NCI-H345 treated with DMSO at 0.1 percent for 48 hours (cell line): ENCODE results near the gene CCR6.

ENCODE experiments used
- DNase-seq: peaks from one replicate; lab custom pipeline; 2025; ENCODE audit not compliant: unreplicated experiment; lab: John Stamatoyannopoulos, UW

Gene CCR6

DNA sequence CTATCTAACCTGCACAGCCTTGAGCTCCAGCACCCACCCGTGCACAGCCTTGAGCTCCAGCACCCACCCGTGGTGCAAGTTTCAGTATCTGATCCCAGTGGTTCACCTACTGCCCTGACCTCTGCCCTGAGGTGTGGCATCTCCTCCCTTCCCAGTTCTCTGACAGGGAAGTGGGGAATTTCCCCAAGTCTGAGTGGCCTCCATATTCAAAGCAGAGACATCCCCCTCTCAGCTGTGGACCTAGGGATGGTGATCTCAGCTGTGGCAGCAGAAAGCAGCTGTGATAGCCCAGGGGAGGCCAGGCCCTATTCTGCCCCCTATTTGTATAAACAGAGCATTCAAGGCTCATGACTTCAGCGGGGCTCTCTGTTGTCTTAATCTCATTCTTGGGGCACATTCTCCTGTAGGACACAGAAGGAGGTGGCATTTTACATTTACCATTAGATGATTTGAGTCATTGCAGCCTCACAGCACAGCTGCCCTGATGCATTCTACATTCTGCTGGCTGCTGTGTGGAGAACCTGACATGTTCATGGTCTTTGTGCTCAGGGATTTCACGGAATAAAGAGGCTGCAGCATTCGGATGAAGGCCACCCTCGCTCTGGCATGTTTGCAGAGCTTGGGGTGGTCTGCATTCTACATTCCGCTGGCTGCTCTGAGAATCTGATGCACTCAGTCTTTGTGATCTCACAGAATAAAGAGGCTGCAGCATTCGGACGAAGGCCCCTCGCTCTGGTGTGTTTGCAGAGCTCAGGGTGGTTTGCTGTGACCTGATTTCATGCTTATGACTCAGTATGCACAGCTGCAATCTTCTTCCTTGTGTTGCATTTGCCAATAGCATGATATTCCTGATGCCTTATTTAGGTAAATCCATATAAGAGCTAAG is 17.9 kb downstream of the CCR6 start:
- DNase-seq: no peak

DNA sequence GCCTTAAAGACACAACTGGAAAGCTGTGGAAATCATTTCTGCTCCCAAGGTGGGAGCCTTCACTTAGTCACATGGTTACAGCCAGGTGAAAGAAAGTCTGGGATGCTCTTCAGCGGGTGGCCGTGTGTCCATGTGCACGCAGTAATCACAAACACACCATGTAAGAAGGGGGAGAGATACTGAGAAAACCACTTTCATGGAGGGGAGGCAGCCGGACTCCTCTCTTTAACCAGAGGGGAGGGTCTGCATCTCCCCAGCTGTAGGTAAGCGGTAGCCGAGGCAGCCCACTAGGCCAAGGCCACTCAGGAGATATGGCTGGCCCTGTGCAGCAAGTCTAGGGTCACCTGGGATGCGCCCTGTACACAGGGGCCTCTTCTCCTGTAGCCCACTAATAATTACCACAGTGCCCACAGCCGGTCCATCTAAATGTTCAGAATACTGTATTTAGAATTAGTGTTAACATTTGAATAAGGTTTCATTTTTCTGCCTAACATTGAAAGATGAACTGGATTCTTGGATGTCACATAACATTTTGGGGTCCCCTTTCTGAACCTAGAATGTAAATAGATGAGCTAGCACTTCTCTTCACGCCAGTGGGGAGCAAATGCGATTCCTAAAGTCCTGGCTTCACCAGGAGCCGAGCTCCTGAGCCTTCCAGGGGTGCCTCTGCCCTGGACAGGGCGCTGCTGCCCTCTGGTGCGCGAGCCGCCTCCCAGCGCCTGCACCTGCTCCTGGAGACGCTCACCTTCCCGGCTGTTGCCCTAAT is 19.0 kb downstream of the CCR6 start:
- peak; percentile 36 for DNase-seq

- no peak for DNase-seq
Measured at GRCh38 chr6:167142433-167142761, 19.5 kb downstream of the CCR6 start.

DNA sequence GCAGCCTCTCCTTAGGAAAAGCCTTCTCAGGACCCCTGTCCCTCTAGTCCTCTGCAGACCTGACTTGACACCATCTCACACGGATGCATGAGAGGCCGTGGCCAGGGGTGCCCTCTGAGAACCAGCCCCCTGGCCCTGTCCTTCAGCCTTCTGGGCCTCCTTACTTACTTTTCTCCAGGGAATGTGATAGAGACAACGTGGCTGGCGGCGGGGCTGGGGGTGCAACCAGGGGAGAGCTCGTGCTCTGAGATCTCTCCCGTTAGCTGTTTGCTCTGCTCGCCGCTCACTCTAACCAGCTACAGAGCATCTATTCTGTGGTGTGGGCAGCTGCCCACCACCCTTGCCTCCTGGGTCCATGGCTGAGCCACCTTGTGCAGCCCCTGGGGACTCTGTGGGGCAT is 20.1 kb downstream of the CCR6 start:
- no peak for DNase-seq

DNA sequence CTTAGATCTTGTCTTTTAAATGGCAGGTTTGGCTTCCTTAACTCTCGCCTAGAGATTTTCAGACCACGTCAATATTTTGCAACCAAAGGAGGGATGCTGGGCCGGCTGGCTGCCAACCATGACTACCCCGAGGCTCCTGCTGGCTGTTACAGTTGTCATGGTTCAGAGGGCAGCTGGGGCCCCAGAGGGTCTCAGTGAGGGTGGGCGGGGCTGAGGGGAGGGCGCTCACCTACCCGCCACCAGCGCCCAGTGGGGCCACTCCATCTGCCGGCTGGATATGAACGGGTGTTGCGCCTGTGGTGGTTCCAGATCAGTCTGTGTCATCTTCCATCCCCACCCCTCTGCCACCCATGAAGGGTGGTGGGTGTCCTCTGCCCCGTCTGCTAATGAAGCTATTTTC is 22.6 kb downstream of the CCR6 start:
- no peak for DNase-seq

DNA sequence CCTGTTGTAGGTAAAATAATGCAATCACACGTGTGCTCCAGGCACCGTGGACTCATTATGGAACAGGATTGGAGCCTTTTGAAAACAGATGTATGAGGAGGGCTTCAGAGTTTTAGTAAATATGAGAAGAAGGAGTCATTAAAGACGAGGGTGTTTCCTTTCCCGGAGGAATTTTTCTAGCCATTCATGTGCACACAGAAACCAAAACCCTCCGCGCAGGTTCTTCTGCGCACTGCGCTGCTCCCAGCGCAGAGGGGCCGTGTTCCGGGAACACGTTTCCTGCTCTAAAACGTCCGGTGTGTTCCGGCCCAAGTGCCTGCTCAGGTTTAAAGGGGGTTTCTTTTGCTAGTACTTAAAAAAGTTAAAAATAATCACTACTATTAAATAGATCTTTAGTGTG is 23.2 kb downstream of the CCR6 start:
- DNase-seq: no peak

GRCh38 chr6:167146977-167147376 is 24.1 kb downstream of the CCR6 start:
- DNase-seq: no peak

GRCh38 chr6:167148021-167148420 is 25.1 kb downstream of the CCR6 start:
- no peak for DNase-seq

- no peak for DNase-seq
Measured at GRCh38 chr6:167148997-167149396, 26.1 kb downstream of the CCR6 start.

GRCh38 chr6:167150941-167151549 is 28.1 kb downstream of the CCR6 start:
- DNase-seq: no peak

- DNase-seq: no peak
Measured at GRCh38 chr6:167151648-167152047, 28.8 kb downstream of the CCR6 start.

DNA sequence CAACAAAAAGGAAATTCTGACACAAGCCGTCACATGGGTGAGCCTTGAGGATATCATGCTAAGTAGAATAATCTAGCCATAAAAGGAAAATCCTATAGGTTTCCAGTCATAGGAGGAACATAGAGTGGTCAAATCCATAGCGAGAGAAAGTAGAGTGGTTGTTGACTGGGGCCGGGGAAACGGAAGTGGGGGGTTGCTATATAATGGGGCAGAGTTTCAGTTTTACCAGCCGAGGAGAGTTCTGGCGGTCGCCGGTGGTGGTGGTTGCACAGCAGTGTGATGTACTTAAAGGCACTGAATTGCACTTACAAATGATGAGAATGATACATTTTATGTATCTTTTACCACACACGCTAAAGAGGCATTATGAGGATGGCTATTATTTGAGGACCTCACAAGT is 30.0 kb downstream of the CCR6 start:
- no peak for DNase-seq

- DNase-seq: no peak
Measured at GRCh38 chr6:167153521-167153959, 30.6 kb downstream of the CCR6 start.

DNA sequence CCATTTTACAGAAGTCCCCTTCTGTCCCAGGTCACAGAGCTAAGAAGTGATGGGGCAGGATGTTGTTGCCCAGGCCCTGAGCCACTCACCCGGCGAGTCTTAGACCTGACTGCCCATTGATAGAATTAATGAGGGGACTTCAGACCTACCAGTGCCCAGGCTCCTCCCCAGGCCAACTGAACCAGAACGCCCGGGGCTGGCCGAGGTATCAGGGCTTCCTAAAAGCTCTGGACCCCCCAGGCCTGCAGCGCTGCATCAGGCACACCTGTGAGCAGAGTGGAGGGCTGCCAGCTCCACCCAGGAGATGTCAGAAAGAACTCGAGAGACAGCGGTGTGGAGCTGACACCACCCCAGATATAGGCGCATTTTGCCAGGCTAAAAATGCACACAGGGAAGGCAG is 31.4 kb downstream of the CCR6 start:
- no peak for DNase-seq

- no peak for DNase-seq
Measured at GRCh38 chr6:167154895-167155294, 32.0 kb downstream of the CCR6 start.

- no peak for DNase-seq
Measured at GRCh38 chr6:167157414-167157813, 34.5 kb downstream of the CCR6 start.

GRCh38 chr6:167157863-167158262 is 35.0 kb downstream of the CCR6 start, which contains the start of gene GPR31:
GPR31 (minus strand) TSS chr6:167157980; CDS start chr6:167157831, 149 bp downstream.
- DNase-seq: no peak

DNA sequence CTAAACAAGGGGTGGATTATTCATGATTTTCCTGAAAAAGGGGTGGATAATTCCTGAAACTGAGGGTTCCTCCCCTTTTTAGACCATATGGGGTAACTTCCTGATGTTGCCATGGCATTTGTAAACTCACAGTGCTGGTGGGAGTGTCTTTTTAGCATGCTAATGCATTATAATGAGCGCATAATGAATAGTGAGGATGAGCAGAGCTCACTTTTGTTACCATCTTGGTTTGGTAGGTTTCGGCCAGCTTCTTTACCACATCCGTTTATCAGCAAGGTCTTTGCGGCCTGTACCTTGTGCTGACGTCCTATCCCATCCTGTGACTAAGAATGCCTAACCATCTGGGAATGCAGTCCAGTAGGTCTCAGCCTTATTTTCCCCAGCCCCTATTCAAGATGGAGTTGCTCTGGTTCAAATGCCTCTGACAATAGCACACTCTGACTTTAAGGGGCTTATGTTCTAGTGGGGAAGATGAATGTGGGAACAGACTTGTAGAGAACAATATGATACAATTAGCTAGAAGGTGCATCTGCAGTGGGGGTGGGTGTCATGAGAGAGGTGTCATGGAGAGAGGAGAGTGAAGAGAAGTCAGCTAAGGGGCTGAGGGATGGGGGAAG is 39.1 kb downstream of the CCR6 start:
- DNase-seq: no peak

GRCh38 chr6:167162591-167162990 is 39.7 kb downstream of the CCR6 start:
- DNase-seq: no peak

GRCh38 chr6:167163476-167164011 is 40.6 kb downstream of the CCR6 start:
- DNase-seq: no peak

GRCh38 chr6:167164261-167164660 is 41.4 kb downstream of the CCR6 start:
- no peak for DNase-seq
